Neural progenitor cell (in vitro differentiated cells): ENCODE data around the gene TRIM42.

Source experiments
- CTCF ChIP-seq: fragments of 200-600 bp; sonication (generic); IDR thresholded peaks from 2 replicates; pipeline ENCODE4 v1.5.1; 2017; ENCODE audit warnings: antibody characterized with exemption, mild to moderate bottlenecking
- EZH2 ChIP-seq: fragments of 200-600 bp; sonication (generic); IDR thresholded peaks from 2 replicates; pipeline ENCODE4 v1.6.1; 2017; ENCODE audit warnings: antibody characterized with exemption, mild to moderate bottlenecking, moderate library complexity
- EZH2phosphoT487 ChIP-seq: fragments of 200-600 bp; sonication (generic); IDR thresholded peaks from 2 replicates; pipeline ENCODE4 v1.6.1; 2017; ENCODE audit warnings: antibody characterized with exemption

- peak; percentile 65 for TF ChIP-seq CTCF
- TF ChIP-seq EZH2phosphoT487, result no peak
- no peak for TF ChIP-seq EZH2
Measured at GRCh38 chr3:140736863-140737460, 59.1 kb downstream of the TRIM42 start.
